Measurements from ENCODE around the gene RUBCNL.

DNA sequence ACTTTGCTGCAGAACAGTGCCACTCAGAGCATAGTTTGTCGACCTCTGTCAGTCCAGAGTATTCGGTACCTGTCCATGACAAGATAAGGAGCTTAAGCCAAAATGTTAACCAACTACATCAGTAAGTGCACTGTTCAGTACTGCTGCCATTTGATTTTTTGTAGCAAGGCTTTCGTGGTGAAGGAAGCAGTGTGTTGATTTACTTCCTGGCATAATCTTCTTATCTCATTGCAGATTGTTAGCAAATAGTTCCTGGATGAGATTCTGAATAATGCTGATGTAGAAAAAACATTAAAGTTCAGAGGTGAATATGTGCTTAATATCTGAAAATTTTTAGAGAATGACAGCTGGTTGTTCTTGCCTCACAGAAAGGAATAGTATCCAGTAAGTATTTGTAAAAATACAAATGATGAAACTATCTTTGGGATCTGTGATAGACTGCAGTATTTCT is 89.7 kb downstream of the RUBCNL start:
- no peak for TF ChIP-seq POLR2A (IDR thresholded peaks at IDR 0.05; ENCODE audit: low read depth, low read length)
- no peak for TF ChIP-seq POLR2AphosphoS5 (IDR thresholded peaks at IDR 0.05; ENCODE audit: low read depth, low read length)
- no peak for TF ChIP-seq TAF1 (IDR thresholded peaks at IDR 0.05; ENCODE audit: low read depth, low read length)
- no peak for TF ChIP-seq SPI1 (IDR thresholded peaks at IDR 0.05; ENCODE audit: low read depth, low read length)
- TF ChIP-seq POU2F2 (IDR thresholded peaks at IDR 0.05; ENCODE audit: low read depth, low read length), result no peak

Data from GM12891 (cell line).